Smooth muscle cell (in vitro differentiated cells): ENCODE data around the gene FBLN5. TPM values are rescaled to one million over a fixed set of nuclear protein-coding genes. Genes with fewer than 3 reads are reported as not detected.
A peak's percentile ranks its signal among the peaks of the same experiment; 100 is the strongest.

Experiments
- DNase-seq: peaks from one replicate; lab custom pipeline; 2025; ENCODE audit not compliant: unreplicated experiment; lab: John Stamatoyannopoulos, UW
- H2AFZ ChIP-seq: fragments of 200-600 bp; sonication (generic); 2 replicates; pipeline ENCODE4 v1.6.0; 2016; ENCODE audit warnings: antibody characterized with exemption, low read depth, mild to moderate bottlenecking
- H3F3A ChIP-seq: fragments of 200-600 bp; sonication (generic); 2 replicates; pipeline ENCODE4 v1.6.0; 2017; ENCODE audit warnings: antibody characterized with exemption, low read depth
- H3K27ac ChIP-seq: fragments of 200-600 bp; sonication (generic); 2 replicates; pipeline ENCODE4 v1.5.1; 2016; ENCODE audit warnings: low read depth, mild to moderate bottlenecking
- H3K27me3 ChIP-seq: fragments of 200-600 bp; sonication (generic); 2 replicates; pipeline ENCODE4 v1.6.1; 2016; ENCODE audit warnings: low read depth, mild to moderate bottlenecking
- H3K36me3 ChIP-seq: fragments of 200-600 bp; sonication (generic); 2 replicates; pipeline ENCODE4 v1.5.1; 2016; ENCODE audit warnings: low read depth
- H3K4me1 ChIP-seq: fragments of 200-600 bp; sonication (generic); 2 replicates; pipeline ENCODE4 v1.5.1; 2016; ENCODE audit warnings: low read depth
- H3K4me2 ChIP-seq: fragments of 200-600 bp; sonication (generic); 2 replicates; pipeline ENCODE4 v1.6.0; 2016; ENCODE audit warnings: mild to moderate bottlenecking
- H3K4me3 ChIP-seq: fragments of 200-600 bp; sonication (generic); 2 replicates; pipeline ENCODE4 v1.5.1; 2016; ENCODE audit warnings: mild to moderate bottlenecking
- H3K79me2 ChIP-seq: fragments of 200-600 bp; sonication (generic); 2 replicates; pipeline ENCODE4 v1.6.0; 2016; ENCODE audit warnings: low read depth, mild to moderate bottlenecking
- H3K9ac ChIP-seq: fragments of 200-600 bp; sonication (generic); 2 replicates; pipeline ENCODE4 v1.6.0; 2016; ENCODE audit warnings: low read depth
- H3K9me3 ChIP-seq: fragments of 200-600 bp; sonication (generic); replicated peaks from 2 replicates; pipeline ENCODE4 v1.5.1; 2016; ENCODE audit warnings: low read depth
- H4K20me1 ChIP-seq: fragments of 200-600 bp; sonication (generic); 2 replicates; pipeline ENCODE4 v1.6.0; 2016; ENCODE audit warnings: low read depth
- CTCF ChIP-seq: fragments of 200-600 bp; sonication (generic); IDR thresholded peaks from 2 replicates; pipeline ENCODE4 v1.5.1; 2017; ENCODE audit warnings: borderline replicate concordance, mild to moderate bottlenecking, antibody characterized with exemption; ENCODE audit not compliant: insufficient read depth, poor library complexity, severe bottlenecking
- WGBS: methylation state at CpG from one replicate; pipeline ENCODE4 v1.1.7; 2016; ENCODE audit warnings: low lambda C conversion rate; 5-methylcytosine and 5-hydroxymethylcytosine counted together
- polyA plus RNA-seq: library from polyadenylated mRNA; unstranded; fragments of >200 nt; fragmentation: Nextera tagmentation; extraction: Ambion mirVana; gene quantifications from 2 replicates; pipeline ENCODE4 v1.2.1, GENCODE V29; 2016
- total RNA-seq: library from RNA; depleted of rRNA; stranded (reverse); fragments of >200 nt; gene quantifications from 2 replicates; pipeline ENCODE4 v1.2.3, GENCODE V29; 2014

FBLN5 gene
- total and polyA plus RNA-seq, 2 experiments from 2014 or later: 109 to 154 TPM

GRCh38 chr14:91902336-91902735 lies 45.2 kb downstream of the FBLN5 start:
- Histone ChIP-seq H3F3A (no peaks in the 10 kb centered on the region), H3K27ac (no peak overlapping the region), H4K20me1 (no peaks in the 10 kb centered on the region), H3K4me2 (no peak overlapping the region), H3K79me2 (no peaks in the 10 kb centered on the region), H2AFZ (no peak overlapping the region), H3K9ac (no peak overlapping the region), H3K4me3 (no peak overlapping the region), H3K9me3 (no peaks in the 10 kb centered on the region), H3K4me1 (no peaks in the 10 kb centered on the region), H3K27me3 (no peaks in the 10 kb centered on the region), H3K36me3 (no peaks in the 10 kb centered on the region)
- WGBS: 85% methylated on average over 3 of the region's 3 CpGs
- DNase-seq: no peak
- no peak for TF ChIP-seq CTCF

GRCh38 chr14:91901449-91902226 lies 45.9 kb downstream of the FBLN5 start:
- WGBS: 92% methylated on average over 9 of the region's 9 CpGs
- no peaks in the 10 kb centered on the region for H3K9me3 ChIP-seq
- DNase-seq: no peak
- H3K36me3 ChIP-seq: no peaks in the 10 kb centered on the region
- no peaks in the 10 kb centered on the region for H3K4me1 ChIP-seq
- no peak for TF ChIP-seq CTCF
- H4K20me1 ChIP-seq: no peaks in the 10 kb centered on the region
- H2AFZ ChIP-seq: no peak overlapping the region
- H3K9ac ChIP-seq: no peak overlapping the region
- no peak overlapping the region for H3K4me2 ChIP-seq
- no peaks in the 10 kb centered on the region for H3K27me3 ChIP-seq
- H3K79me2 ChIP-seq: no peaks in the 10 kb centered on the region
- no peaks in the 10 kb centered on the region for H3F3A ChIP-seq
- no peak overlapping the region for H3K27ac ChIP-seq
- H3K4me3 ChIP-seq: no peak overlapping the region

- no peaks in the 10 kb centered on the region for H4K20me1 ChIP-seq
- H3K4me2 ChIP-seq: peak overlapping the region; percentile 21
- no peaks in the 10 kb centered on the region for H3K4me1 ChIP-seq
- no peak overlapping the region for H3K4me3 ChIP-seq
- no peaks in the 10 kb centered on the region for H3K79me2 ChIP-seq
- H3F3A ChIP-seq: no peaks in the 10 kb centered on the region
- no peak overlapping the region for H3K9ac ChIP-seq
- H3K27me3 ChIP-seq: no peaks in the 10 kb centered on the region
- no peak overlapping the region for H2AFZ ChIP-seq
- WGBS: 51% methylated on average over 4 of the region's 4 CpGs
- H3K27ac ChIP-seq: peak overlapping the region; percentile 42
- no peak for TF ChIP-seq CTCF
- no peaks in the 10 kb centered on the region for H3K9me3 ChIP-seq
- no peak for DNase-seq
- H3K36me3 ChIP-seq: no peaks in the 10 kb centered on the region
Observed at GRCh38 chr14:91899806-91900205, 47.7 kb downstream of the FBLN5 start.

- peak overlapping the region; percentile 21 for H3K4me2 ChIP-seq
- H2AFZ ChIP-seq: no peak overlapping the region
- no peak overlapping the region for H3K9ac ChIP-seq
- H3K79me2 ChIP-seq: no peaks in the 10 kb centered on the region
- no peak for DNase-seq
- no peaks in the 10 kb centered on the region for H3K4me1 ChIP-seq
- H3K27ac ChIP-seq: peak overlapping the region; percentile 42
- no peaks in the 10 kb centered on the region for H4K20me1 ChIP-seq
- no peak for TF ChIP-seq CTCF
- WGBS: 96% methylated on average over 4 of the region's 4 CpGs
- no peaks in the 10 kb centered on the region for H3K9me3 ChIP-seq
- H3K36me3 ChIP-seq: no peaks in the 10 kb centered on the region
- H3F3A ChIP-seq: no peaks in the 10 kb centered on the region
- no peak overlapping the region for H3K4me3 ChIP-seq
- H3K27me3 ChIP-seq: no peaks in the 10 kb centered on the region
Observed at GRCh38 chr14:91899213-91899612, 48.3 kb downstream of the FBLN5 start.
